Measurements from ENCODE around the gene MTFR2. TPM values are rescaled to one million over a fixed set of nuclear protein-coding genes. Genes with fewer than 3 reads are reported as not detected.

The MTFR2 gene
- 1 to 10 TPM; 2.3 to 4.7 (median 2.6) TPM for total RNA-seq

DNA sequence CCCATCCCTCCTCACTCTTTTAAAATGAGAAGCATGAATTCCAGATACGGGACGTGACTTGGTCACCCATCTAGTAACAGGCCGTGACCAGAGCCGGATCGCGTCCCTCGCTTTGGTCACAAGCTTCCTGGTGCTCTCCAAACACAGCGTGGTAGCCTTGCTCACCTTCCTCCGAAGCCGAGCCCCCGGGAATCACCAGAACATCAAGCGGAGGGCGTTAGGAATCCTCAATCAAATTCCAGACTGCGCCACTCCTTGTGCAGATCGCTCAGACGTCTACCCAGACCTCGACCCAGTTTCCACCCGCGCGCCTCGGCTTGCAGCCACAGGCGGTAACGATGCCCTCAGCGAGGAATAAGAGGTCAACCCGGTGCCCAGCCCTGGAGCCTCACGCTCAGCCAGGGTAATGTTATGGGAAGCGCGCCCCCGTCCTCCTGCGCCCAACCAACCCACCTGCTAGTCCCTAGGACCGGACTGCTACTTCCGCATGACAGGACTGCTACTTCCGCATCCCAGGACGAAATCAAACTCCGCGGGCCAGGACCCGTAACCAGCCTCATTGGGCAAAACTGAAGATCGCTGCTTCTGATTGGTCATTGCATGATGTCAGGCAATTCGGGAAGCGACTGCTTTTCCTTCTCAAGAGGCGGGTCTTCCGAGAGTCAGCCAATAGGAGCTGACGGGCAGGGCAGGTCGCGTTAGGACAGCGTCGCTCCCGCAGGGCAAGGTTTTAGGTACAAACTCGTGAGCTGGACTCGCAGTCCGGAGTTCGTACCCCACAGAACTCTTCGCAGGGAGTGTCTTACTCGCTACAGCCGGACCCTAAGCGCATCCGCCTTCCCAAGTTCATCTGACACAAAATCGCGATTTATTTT, at the start of gene MTFR2:
MTFR2 (minus strand) TSS at position 501 of the 875 bp plus-strand sequence. CDS start 1,212 bp downstream, outside the sequence.
- peak; percentile 91 for DNase-seq
- Histone ChIP-seq H3K9me3 (no peaks in the 10 kb centered on the region), H3K4me1 (peaks cover 6 to 25% (median 9%) of the 10 kb centered on the region in 3 donors), H3K36me3 (peaks cover 0 to 3% (median 0%) of the 10 kb centered on the region in 3 donors), H3K27me3 (no peaks in the 10 kb centered on the region), H3K27ac (peak within 1 kb of the TSS; percentile 38 to 69 (median 52)), H3K4me3 (peak within 1 kb of the TSS; percentile 63 to 83 (median 70))
- TF ChIP-seq, protein P1, sequence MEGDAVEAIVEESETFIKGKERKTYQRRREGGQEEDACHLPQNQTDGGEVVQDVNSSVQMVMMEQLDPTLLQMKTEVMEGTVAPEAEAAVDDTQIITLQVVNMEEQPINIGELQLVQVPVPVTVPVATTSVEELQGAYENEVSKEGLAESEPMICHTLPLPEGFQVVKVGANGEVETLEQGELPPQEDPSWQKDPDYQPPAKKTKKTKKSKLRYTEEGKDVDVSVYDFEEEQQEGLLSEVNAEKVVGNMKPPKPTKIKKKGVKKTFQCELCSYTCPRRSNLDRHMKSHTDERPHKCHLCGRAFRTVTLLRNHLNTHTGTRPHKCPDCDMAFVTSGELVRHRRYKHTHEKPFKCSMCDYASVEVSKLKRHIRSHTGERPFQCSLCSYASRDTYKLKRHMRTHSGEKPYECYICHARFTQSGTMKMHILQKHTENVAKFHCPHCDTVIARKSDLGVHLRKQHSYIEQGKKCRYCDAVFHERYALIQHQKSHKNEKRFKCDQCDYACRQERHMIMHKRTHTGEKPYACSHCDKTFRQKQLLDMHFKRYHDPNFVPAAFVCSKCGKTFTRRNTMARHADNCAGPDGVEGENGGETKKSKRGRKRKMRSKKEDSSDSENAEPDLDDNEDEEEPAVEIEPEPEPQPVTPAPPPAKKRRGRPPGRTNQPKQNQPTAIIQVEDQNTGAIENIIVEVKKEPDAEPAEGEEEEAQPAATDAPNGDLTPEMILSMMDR (IDR thresholded peaks at IDR 0.05): no peak
- no peak for TF ChIP-seq POLR2A (IDR thresholded peaks at IDR 0.05)
- WGBS, 2 donors: 0% methylated on average over 24 to 45 of the region's 59 CpGs
- intact Hi-C loops (cut with DNase I): no loop called here

DNA sequence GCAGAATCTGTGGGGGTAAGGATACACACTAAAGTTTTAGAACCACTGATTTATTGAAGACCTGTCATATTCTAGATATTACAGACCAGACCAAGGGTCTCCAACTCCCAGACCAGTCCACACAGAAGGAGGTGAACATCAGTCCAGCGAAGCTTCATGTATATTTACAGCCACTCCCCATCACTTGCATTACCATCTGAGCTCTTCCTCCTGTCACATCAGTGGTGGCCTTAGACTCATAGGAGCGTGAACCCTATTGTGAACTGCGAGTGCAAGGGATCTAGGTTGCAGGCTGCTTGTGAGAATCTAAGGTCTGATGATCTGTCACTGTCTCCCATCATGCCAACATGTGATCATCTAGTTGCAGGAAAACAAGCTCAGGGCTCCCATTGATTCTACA, 44.5 kb upstream of the MTFR2 start:
- Histone ChIP-seq H3K4me1 (peaks cover 6 to 14% (median 6%) of the 10 kb centered on the region in 3 donors), H3K36me3 (no peaks in the 10 kb centered on the region), H3K4me3 (no peak overlapping the region), H3K27ac (no peak overlapping the region), H3K27me3 (no peaks in the 10 kb centered on the region), H3K9me3 (no peaks in the 10 kb centered on the region)
- 96 to 100% methylated on average over 1 to 3 of the region's 3 CpGs for WGBS, 2 donors
- TF ChIP-seq, protein P1 (IDR thresholded peaks at IDR 0.05): no peak
- no peak for TF ChIP-seq POLR2A (IDR thresholded peaks at IDR 0.05)
- intact Hi-C loops (cut with DNase I): no loop called here
- DNase-seq: no peak

DNA sequence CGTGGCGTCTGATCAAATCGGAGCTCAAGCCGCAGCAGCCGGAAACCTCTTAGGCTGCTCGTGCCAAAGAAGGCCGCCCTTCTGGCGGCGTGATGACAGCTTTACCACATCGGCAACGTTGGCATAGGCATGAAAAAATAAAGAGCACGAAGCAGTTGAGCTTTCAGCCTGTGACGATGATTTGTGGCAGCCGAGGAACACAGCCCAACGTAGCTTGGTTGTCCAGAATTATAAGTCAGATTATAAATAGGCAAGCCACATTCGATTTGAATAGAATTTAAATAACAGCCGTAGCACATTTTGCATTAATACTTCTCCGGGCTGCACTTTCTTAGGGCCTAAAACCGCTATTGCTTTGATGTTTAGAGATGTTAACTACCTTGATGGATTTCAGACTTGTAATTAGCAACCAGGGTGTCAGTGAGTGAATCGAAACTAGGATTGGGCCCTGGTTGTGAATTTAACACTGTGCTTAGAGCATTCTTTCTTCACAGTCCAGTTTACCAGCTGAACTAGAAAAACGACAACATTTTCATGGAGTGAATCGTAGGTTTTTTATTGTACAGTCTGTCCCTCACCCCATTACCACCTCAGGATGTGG, 40.4 kb upstream of the MTFR2 start:
- DNase-seq: peak; percentile 41
- WGBS, 2 donors: 0 to 2% methylated on average over 20 to 22 of the region's 22 CpGs

DNA sequence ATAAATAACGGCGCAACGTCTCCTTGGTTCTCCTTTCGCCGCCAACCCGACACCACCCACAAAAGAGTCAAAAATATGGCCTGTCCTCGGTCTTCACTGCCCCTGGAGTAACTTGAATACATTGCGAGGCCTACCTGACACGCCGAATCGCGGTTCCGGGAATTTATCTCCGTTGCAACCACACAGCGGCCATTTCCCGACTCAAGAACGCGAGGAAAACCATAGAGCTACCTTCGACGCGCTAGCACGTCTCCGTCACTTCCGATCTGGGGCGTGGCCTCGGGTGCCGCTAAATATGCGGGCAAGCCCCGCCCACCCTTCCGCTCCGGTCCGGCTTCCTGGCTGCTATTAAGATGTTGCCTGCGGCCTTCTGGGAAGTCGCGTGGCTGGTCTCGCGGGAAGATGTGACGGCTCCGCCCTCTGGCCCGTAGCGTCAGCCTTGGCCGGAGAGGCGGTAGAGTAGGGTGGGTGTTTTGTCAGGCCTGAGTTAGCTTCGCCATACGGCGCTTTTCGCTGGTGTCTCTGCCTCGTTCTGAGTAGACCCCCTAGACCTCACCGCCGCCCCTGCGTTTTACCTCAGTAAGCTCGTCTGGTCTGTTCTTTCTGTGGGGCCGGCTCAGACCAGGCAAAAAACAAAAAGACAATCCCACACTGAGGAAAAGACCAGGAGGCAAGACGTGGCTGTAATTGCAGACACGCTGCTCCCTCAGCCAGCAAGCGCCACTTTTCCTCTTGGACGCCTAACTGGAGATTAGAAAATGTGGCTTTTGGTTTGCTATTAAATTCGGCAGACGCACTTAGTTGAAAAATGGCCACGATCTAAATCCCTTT, 39.7 kb upstream of the MTFR2 start, which contains the start of gene BCLAF1:
BCLAF1 (minus strand) TSS at position 268 of the 831 bp plus-strand sequence. CDS start 9,980 bp downstream, outside the sequence.
- peak; percentile 99 for DNase-seq
- TF ChIP-seq, protein P1 (IDR thresholded peaks at IDR 0.05): peak in 2 of 6 experiments; percentile 3 to 18
- peak in 3 of 4 donors; percentile 97 to 100 (median 98) for TF ChIP-seq POLR2A (IDR thresholded peaks at IDR 0.05)
- Histone ChIP-seq H3K4me1 (peaks cover 13 to 53% (median 39%) of the 10 kb centered on the region in 3 donors), H3K27ac (peak within 1 kb of the TSS; percentile 96 to 100 (median 98)), H3K9me3 (no peaks in the 10 kb centered on the region), H3K27me3 (no peaks in the 10 kb centered on the region), H3K4me3 (peak within 1 kb of the TSS; percentile 66 to 99 (median 78)), H3K36me3 (no peaks in the 10 kb centered on the region)
- intact Hi-C loops (cut with DNase I): no loop called here
- WGBS, 2 donors: 0% methylated on average over 13 to 35 of the region's 60 CpGs

More for the DNA sequence above, 40.4 kb upstream of the MTFR2 start:
- Histone ChIP-seq H3K4me3 (peak overlapping the region; percentile 66 to 99 (median 78)), H3K4me1 (peaks cover 12 to 46% (median 32%) of the 10 kb centered on the region in 3 donors), H3K27me3 (no peaks in the 10 kb centered on the region), H3K27ac (peak overlapping the region; percentile 96 to 100 (median 98)), H3K36me3 (no peaks in the 10 kb centered on the region), H3K9me3 (no peaks in the 10 kb centered on the region)
- intact Hi-C loops (cut with DNase I): no loop called here
- no peak for TF ChIP-seq POLR2A (IDR thresholded peaks at IDR 0.05)
- TF ChIP-seq, protein P1 (IDR thresholded peaks at IDR 0.05): no peak
